Measurements from ENCODE around the gene ZBTB7A. TPM values are rescaled to one million over a fixed set of nuclear protein-coding genes. Genes with fewer than 3 reads are reported as not detected.

ZBTB7A gene
- total and polyA plus RNA-seq, 10 of the 15 experiments (the other 5 are each of a cell fraction or from before 2014, with no cell fraction given), result 0.26 to 42.4 (median 4.5) TPM

DNA sequence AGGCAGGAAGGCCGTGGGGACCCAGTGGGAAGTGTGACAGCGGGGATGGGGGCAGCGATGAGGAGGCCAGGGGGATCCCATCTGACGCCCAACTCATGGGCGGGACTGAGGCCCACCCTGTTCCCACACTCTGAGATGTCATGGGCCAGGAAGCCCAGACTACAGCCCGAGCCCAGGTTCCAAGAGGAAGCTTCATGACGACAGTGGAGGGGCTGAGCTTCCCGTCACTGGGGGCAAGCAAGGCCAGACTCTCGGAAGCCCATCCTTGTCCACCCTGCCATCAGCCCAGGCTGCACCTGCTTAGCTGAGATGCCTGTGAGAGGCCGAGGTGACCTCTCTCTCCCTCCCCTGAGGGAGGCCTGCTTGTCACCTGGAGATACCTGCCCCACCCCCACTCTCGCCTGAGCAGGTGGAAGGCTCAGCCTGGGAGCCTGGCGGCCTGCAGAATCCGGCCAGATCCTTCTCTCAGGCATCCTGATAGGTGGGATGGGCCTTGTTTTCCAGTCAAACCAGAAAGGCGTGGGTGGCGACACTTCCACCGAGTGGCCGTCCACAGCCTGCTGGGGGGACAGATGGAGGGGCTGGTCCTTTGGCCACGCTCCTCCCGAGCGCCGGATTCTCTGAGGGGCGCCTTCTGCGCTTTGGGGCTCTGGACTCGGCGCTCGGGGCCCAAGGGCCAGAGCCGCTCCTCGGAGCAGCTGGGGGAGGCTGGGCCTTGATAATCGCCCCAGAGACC, 4.8 kb downstream of the ZBTB7A start:
- intact Hi-C loops (cut with micrococcal nuclease; ENCODE audit: unreplicated experiment) (loop anchor here (10.0 kb wide), 1 partner anchor 123 kb away; the partner anchor contains the start of genes ANKRD24 and SIRT6), in situ Hi-C loops (cut with MboI) (loop anchor here (5.0 kb wide), 1 partner anchor 70 kb away; no protein-coding TSS in a partner anchor)
- Histone ChIP-seq H3K36me3 (ENCODE audit: control insufficient read depth in 2 of 2, insufficient read depth in 2 of 2, low read length in 1 of 2) (peaks cover 4 to 9% of the 10 kb centered on the region in 2 experiments; a peak in 3 of 4 replicates), H4K20me1 (ENCODE audit: control insufficient read depth, insufficient read depth) (peaks cover 14% of the 10 kb centered on the region), H3K9me3 (replicated peaks; ENCODE audit: control insufficient read depth, insufficient read depth, low read length) (no peaks in the 10 kb centered on the region), H3K4me1 (ENCODE audit: control insufficient read depth, insufficient read depth, low read length) (peaks cover 29% of the 10 kb centered on the region), H3K27ac (ENCODE audit: control insufficient read depth, insufficient read depth) (no peak overlapping the region; the same call in 1 of the 2 replicates), H2AFZ (ENCODE audit: control insufficient read depth, low read depth, low read length) (no peak overlapping the region), H3K27me3 (replicated peaks in 1 of 2; ENCODE audit: control insufficient read depth in 2 of 2, insufficient read depth in 2 of 2, low read length in 1 of 2) (no peaks in the 10 kb centered on the region), H3K4me2 (ENCODE audit: control insufficient read depth, insufficient read depth) (peak overlapping the region; percentile 98), H3K9ac (ENCODE audit: control insufficient read depth, insufficient read depth, low read length) (peak overlapping the region; percentile 75), H3K79me2 (ENCODE audit: control insufficient read depth, insufficient read depth, low read length) (peaks cover 80% of the 10 kb centered on the region), H3K4me3 (peak overlapping the region; percentile 58; the same call in 1 of the 2 replicates)
- CTCF ChIA-PET, result interaction anchor here (0.6 to 1.3 kb wide), 2 partner anchors 53 to 78 kb away, joined by 3 to 5 read pairs; no protein-coding TSS in a partner anchor
- DNase-seq (ENCODE audit: low read depth, low spot score) (no peak), ATAC-seq (no peak), FAIRE-seq (no peak)
- no TSS peak for BruUV-seq (replicated peaks)
- POLR2A ChIA-PET, result interaction anchor here (0.5 to 2.5 kb wide), 2 partner anchors 60 to 76 kb away, joined by 3 to 8 read pairs; partner anchors contain the start of gene EEF2
- RAD21 ChIA-PET (ENCODE audit: unreplicated experiment), result interaction anchor here (0.6 to 1.6 kb wide), 3 partner anchors 47 to 1085 kb away, joined by 3 to 5 read pairs (median 4); partner anchors contain the start of genes EEF2 and TLE6
- SMC1A ChIA-PET (ENCODE audit: uncharacterized antibody, unreplicated experiment), result interaction anchor here (1.9 kb wide), 1 partner anchor 48 kb away, joined by 6 read pairs; no protein-coding TSS in a partner anchor
- WGBS (ENCODE audit: insufficient coverage, insufficient replicate concordance, low lambda C conversion rate, missing lambda C conversion rate), result 49% methylated on average over 29 of the region's 29 CpGs
- TF ChIP-seq EP300 (IDR thresholded peaks at IDR 0.05; ENCODE audit: borderline replicate concordance in 1 of 2, control insufficient read depth in 1 of 2, low read depth in 2 of 2, low read length in 2 of 2), result no peak
- TF ChIP-seq, protein P1, sequence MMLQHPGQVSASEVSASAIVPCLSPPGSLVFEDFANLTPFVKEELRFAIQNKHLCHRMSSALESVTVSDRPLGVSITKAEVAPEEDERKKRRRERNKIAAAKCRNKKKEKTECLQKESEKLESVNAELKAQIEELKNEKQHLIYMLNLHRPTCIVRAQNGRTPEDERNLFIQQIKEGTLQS (IDR thresholded peaks at IDR 0.05; ENCODE audit: borderline replicate concordance, extremely low read depth, low read depth, low read length), result no peak
- no peak for TF ChIP-seq HDGF (IDR thresholded peaks at IDR 0.05)
- peak; percentile 33; the same call in 1 of the 2 replicates for TF ChIP-seq POLR2A (IDR thresholded peaks at IDR 0.05; ENCODE audit: low read depth, low read length)
- no peak for TF ChIP-seq HDAC6 (IDR thresholded peaks at IDR 0.05; ENCODE audit: unreplicated experiment)
- no peak for TF ChIP-seq NFYB (IDR thresholded peaks at IDR 0.05; ENCODE audit: insufficient read depth, low read depth, low read length)
- TF ChIP-seq TAF1 (IDR thresholded peaks at IDR 0.05; ENCODE audit: borderline replicate concordance, low read depth, low read length), result no peak
- TF ChIP-seq SREBF1 (IDR thresholded peaks at IDR 0.05; ENCODE audit: low read length), result no peak
- TF ChIP-seq, protein P2, sequence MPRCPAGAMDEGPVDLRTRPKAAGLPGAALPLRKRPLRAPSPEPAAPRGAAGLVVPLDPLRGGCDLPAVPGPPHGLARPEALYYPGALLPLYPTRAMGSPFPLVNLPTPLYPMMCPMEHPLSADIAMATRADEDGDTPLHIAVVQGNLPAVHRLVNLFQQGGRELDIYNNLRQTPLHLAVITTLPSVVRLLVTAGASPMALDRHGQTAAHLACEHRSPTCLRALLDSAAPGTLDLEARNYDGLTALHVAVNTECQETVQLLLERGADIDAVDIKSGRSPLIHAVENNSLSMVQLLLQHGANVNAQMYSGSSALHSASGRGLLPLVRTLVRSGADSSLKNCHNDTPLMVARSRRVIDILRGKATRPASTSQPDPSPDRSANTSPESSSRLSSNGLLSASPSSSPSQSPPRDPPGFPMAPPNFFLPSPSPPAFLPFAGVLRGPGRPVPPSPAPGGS (IDR thresholded peaks at IDR 0.05; ENCODE audit: borderline replicate concordance, insufficient read depth, low read depth, low read length, poor library complexity, severe bottlenecking), result no peak
- TF ChIP-seq CHD2 (IDR thresholded peaks at IDR 0.05; ENCODE audit: borderline replicate concordance, low read depth, low read length), result no peak
- TF ChIP-seq, protein P3, sequence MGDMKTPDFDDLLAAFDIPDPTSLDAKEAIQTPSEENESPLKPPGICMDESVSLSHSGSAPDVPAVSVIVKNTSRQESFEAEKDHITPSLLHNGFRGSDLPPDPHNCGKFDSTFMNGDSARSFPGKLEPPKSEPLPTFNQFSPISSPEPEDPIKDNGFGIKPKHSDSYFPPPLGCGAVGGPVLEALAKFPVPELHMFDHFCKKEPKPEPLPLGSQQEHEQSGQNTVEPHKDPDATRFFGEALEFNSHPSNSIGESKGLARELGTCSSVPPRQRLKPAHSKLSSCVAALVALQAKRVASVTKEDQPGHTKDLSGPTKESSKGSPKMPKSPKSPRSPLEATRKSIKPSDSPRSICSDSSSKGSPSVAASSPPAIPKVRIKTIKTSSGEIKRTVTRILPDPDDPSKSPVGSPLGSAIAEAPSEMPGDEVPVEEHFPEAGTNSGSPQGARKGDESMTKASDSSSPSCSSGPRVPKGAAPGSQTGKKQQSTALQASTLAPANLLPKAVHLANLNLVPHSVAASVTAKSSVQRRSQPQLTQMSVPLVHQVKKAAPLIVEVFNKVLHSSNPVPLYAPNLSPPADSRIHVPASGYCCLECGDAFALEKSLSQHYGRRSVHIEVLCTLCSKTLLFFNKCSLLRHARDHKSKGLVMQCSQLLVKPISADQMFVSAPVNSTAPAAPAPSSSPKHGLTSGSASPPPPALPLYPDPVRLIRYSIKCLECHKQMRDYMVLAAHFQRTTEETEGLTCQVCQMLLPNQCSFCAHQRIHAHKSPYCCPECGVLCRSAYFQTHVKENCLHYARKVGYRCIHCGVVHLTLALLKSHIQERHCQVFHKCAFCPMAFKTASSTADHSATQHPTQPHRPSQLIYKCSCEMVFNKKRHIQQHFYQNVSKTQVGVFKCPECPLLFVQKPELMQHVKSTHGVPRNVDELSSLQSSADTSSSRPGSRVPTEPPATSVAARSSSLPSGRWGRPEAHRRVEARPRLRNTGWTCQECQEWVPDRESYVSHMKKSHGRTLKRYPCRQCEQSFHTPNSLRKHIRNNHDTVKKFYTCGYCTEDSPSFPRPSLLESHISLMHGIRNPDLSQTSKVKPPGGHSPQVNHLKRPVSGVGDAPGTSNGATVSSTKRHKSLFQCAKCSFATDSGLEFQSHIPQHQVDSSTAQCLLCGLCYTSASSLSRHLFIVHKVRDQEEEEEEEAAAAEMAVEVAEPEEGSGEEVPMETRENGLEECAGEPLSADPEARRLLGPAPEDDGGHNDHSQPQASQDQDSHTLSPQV (IDR thresholded peaks at IDR 0.05), result no peak
- TF ChIP-seq SMAD5 (IDR thresholded peaks at IDR 0.05; ENCODE audit: low read depth), result no peak
- TF ChIP-seq IRF4 (IDR thresholded peaks at IDR 0.05; ENCODE audit: low read depth, low read length), result no peak
- TF ChIP-seq ZNF217 (IDR thresholded peaks at IDR 0.05), result peak; percentile 90
- TF ChIP-seq SMARCA5 (IDR thresholded peaks at IDR 0.05), result peak; percentile 71
- peak; percentile 28; the same call in 1 of the 2 replicates for TF ChIP-seq IKZF1 (conservative IDR thresholded peaks at IDR 0.05)
- no peak for TF ChIP-seq ZSCAN29 (IDR thresholded peaks at IDR 0.05)

All from GM12878 (cell line).